ENCODE results near the gene KNOP1. TPM values are rescaled to one million over a fixed set of nuclear protein-coding genes. Genes with fewer than 3 reads are reported as not detected.

The KNOP1 gene
- total and polyA plus RNA-seq, 2 donors (not counting 3 experiments of a cell fraction or from before 2014, with no cell fraction given), result 6.7 to 33.5 TPM

DNA sequence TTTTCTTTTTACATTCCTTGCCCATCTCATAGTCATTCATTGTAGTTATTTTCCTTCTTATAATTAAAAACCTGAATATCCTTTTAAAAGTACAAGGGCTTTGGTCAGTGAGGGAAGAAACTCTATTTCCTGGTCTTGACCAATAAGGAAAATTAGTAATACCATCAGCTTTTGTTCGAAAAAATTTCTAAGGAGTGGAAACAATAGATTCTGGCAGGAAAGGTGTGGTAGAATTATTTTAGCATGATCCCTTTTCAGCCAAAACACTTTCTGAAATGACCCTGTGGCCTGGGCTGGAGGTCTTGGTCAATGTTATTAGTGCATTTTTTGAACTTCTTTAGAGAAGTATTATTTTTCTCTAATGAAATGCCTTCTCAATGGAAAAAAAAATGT is 36.6 kb upstream of the KNOP1 start:
- TF ChIP-seq, protein P1, sequence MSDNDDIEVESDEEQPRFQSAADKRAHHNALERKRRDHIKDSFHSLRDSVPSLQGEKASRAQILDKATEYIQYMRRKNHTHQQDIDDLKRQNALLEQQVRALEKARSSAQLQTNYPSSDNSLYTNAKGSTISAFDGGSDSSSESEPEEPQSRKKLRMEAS (IDR thresholded peaks at IDR 0.05; ENCODE audit: insufficient read depth, insufficient read length), result no peak
- TF ChIP-seq FOS (IDR thresholded peaks at IDR 0.05; ENCODE audit: borderline replicate concordance, insufficient read depth, low read length), result peak; percentile 1
- peak overlapping the region; percentile 78 for H3K27ac ChIP-seq (ENCODE audit: insufficient read depth, low read depth, low read length)
- H2AFZ ChIP-seq (ENCODE audit: low read depth, low read length), result peak overlapping the region; percentile 70
- no peak for DNase-seq (ENCODE audit: low read depth, low spot score)
- no peaks in the 10 kb centered on the region for H3K9me1 ChIP-seq (replicated peaks; ENCODE audit: control insufficient read depth, extremely low read depth, insufficient read depth, low read length)
- no peaks in the 10 kb centered on the region for H4K20me1 ChIP-seq (replicated peaks; ENCODE audit: control insufficient read depth, extremely low read depth, insufficient read depth, low read length)
- H3K79me2 ChIP-seq (ENCODE audit: control insufficient read depth, insufficient read depth, low read length), result no peaks in the 10 kb centered on the region
- BruUV-seq (replicated peaks), result no TSS peak
- intact Hi-C loops (cut with micrococcal nuclease), result loop anchor here (1.0 kb wide), 1 partner anchor 36 kb away; the partner anchor contains the start of genes IQCK and KNOP1
- no peaks in the 10 kb centered on the region for H3K9me3 ChIP-seq (replicated peaks; ENCODE audit: control insufficient read depth, insufficient read depth, low read length)
- peak overlapping the region; percentile 79 for H3K9ac ChIP-seq (replicated peaks; ENCODE audit: extremely low read depth, insufficient read depth, low read length)
- H3K4me1 ChIP-seq (ENCODE audit: control insufficient read depth, extremely low read depth, insufficient read depth, low read length), result peaks cover 29% of the 10 kb centered on the region
- dilution Hi-C loops (cut with MboI; ENCODE audit: extremely low pct_ligation_motif_present, low sequenced_read_pairs), result no loop called here
- H3K4me2 ChIP-seq (ENCODE audit: insufficient read depth, low read length), result peak overlapping the region; percentile 73
- CTCF ChIA-PET, result interaction anchor here (1.9 to 2.2 kb wide), 2 partner anchors 11 to 18 kb away, joined by 4 to 9 read pairs; no protein-coding TSS in a partner anchor
- POLR2A ChIA-PET, result no interaction called here
- H3K27me3 ChIP-seq (ENCODE audit: control insufficient read depth in 2 of 2, insufficient read depth in 2 of 2, low read length in 2 of 2), result no peaks in the 10 kb centered on the region
- peak overlapping the region in 1 of 3 experiments; percentile 7 for H3K4me3 ChIP-seq (replicated peaks in 1 of 3; ENCODE audit: insufficient read depth in 1 of 3, low read depth in 1 of 3, low read length in 3 of 3)
- FAIRE-seq, result peak; percentile 4
- H3K36me3 ChIP-seq (ENCODE audit: control insufficient read depth in 2 of 2, extremely low read depth in 1 of 2, insufficient read depth in 2 of 2, low read length in 2 of 2), result no peaks in the 10 kb centered on the region

DNA sequence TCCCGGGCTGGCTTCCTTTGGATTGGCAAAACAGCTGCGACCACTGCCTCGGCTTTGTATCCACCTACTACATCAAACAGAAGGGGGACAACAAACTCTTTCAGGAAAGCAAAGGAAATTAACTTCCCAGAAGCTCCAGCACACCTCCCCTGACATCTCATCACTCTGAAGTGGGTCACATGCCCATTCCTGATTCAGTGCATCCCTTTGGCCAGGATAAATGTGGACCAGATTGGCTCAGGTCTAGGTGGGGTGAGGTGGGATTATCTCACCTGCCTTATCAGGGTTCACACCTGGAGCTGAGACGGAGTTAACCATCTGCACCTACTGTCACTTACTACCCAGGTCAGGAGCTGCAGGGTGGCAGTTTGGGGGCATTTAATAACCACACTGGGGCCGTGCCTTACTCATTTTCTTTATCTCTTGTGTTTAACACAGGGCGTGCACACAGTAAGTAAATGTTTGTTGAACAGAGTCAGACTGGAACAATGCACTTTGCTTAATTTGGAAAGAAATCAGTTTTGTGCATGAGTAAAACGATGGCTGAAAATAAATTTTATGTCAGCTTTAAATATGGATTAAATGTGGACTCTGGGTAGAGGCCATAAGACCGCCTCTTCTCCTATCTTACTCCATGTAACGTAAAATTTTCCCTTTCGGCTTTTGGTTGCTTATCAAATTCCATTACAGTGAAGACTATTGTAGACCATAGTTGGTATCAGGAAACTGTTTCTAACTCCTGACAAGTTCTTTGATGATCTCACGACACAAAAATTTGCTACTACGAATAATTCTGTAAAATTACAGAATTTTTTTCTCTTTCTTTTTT is 36.0 kb upstream of the KNOP1 start:
- peak; percentile 55 for FAIRE-seq
- BruUV-seq (replicated peaks), result no TSS peak
- Histone ChIP-seq H3K36me3 (ENCODE audit: control insufficient read depth in 2 of 2, extremely low read depth in 1 of 2, insufficient read depth in 2 of 2, low read length in 2 of 2) (no peaks in the 10 kb centered on the region), H3K27ac (ENCODE audit: insufficient read depth, low read depth, low read length) (peak overlapping the region; percentile 78), H3K4me1 (ENCODE audit: control insufficient read depth, extremely low read depth, insufficient read depth, low read length) (peaks cover 29% of the 10 kb centered on the region), H4K20me1 (replicated peaks; ENCODE audit: control insufficient read depth, extremely low read depth, insufficient read depth, low read length) (no peaks in the 10 kb centered on the region), H3K4me2 (ENCODE audit: insufficient read depth, low read length) (peak overlapping the region; percentile 73), H3K4me3 (replicated peaks in 1 of 3; ENCODE audit: insufficient read depth in 1 of 3, low read depth in 1 of 3, low read length in 3 of 3) (peak overlapping the region in 1 of 3 experiments; percentile 8), H3K9me1 (replicated peaks; ENCODE audit: control insufficient read depth, extremely low read depth, insufficient read depth, low read length) (no peaks in the 10 kb centered on the region), H2AFZ (ENCODE audit: low read depth, low read length) (peak overlapping the region; percentile 84), H3K79me2 (ENCODE audit: control insufficient read depth, insufficient read depth, low read length) (no peaks in the 10 kb centered on the region), H3K9ac (replicated peaks; ENCODE audit: extremely low read depth, insufficient read depth, low read length) (peak overlapping the region; percentile 79), H3K9me3 (replicated peaks; ENCODE audit: control insufficient read depth, insufficient read depth, low read length) (no peaks in the 10 kb centered on the region), H3K27me3 (ENCODE audit: control insufficient read depth in 2 of 2, insufficient read depth in 2 of 2, low read length in 2 of 2) (no peaks in the 10 kb centered on the region)
- POLR2A ChIA-PET, result no interaction called here
- CTCF ChIA-PET, result interaction anchor here (0.8 to 2.2 kb wide), 3 partner anchors 10 to 61 kb away, joined by 3 to 9 read pairs (median 5); no protein-coding TSS in a partner anchor
- dilution Hi-C loops (cut with MboI; ENCODE audit: extremely low pct_ligation_motif_present, low sequenced_read_pairs) (no loop called here), intact Hi-C loops (cut with micrococcal nuclease) (loop anchor here (1.0 kb wide), 1 partner anchor 36 kb away; the partner anchor contains the start of genes IQCK and KNOP1)
- TF ChIP-seq, protein P2, sequence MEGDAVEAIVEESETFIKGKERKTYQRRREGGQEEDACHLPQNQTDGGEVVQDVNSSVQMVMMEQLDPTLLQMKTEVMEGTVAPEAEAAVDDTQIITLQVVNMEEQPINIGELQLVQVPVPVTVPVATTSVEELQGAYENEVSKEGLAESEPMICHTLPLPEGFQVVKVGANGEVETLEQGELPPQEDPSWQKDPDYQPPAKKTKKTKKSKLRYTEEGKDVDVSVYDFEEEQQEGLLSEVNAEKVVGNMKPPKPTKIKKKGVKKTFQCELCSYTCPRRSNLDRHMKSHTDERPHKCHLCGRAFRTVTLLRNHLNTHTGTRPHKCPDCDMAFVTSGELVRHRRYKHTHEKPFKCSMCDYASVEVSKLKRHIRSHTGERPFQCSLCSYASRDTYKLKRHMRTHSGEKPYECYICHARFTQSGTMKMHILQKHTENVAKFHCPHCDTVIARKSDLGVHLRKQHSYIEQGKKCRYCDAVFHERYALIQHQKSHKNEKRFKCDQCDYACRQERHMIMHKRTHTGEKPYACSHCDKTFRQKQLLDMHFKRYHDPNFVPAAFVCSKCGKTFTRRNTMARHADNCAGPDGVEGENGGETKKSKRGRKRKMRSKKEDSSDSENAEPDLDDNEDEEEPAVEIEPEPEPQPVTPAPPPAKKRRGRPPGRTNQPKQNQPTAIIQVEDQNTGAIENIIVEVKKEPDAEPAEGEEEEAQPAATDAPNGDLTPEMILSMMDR (IDR thresholded peaks at IDR 0.05; ENCODE audit: extremely low read depth in 1 of 2, insufficient read depth in 1 of 2, low read depth in 1 of 2, low read length in 2 of 2), result no peak
- TF ChIP-seq, protein P1 (IDR thresholded peaks at IDR 0.05; ENCODE audit: insufficient read depth, insufficient read length), result no peak
- TF ChIP-seq POLR2AphosphoS5 (IDR thresholded peaks at IDR 0.05; ENCODE audit: insufficient read depth, low read depth, low read length) (no peak), JUN (IDR thresholded peaks at IDR 0.05; ENCODE audit: borderline replicate concordance, insufficient read depth, insufficient read length, low read depth) (peak; percentile 83), POLR2A (IDR thresholded peaks at IDR 0.05; ENCODE audit: low read depth, low read length) (no peak), EZH2 (IDR thresholded peaks at IDR 0.05; ENCODE audit: borderline replicate concordance, low read depth, low read length, severe bottlenecking) (no peak), MYC (IDR thresholded peaks at IDR 0.05; ENCODE audit: low read depth, low read length) (no peak), FOS (IDR thresholded peaks at IDR 0.05; ENCODE audit: borderline replicate concordance, insufficient read depth, low read length) (peak; percentile 32), GATA2 (IDR thresholded peaks at IDR 0.05; ENCODE audit: insufficient read depth, insufficient read length, low read depth, low read length) (no peak)
- peak; percentile 86 for DNase-seq (ENCODE audit: low read depth, low spot score)

Measured in endothelial cell of umbilical vein (primary cell).